PC-9 (cell line): ENCODE results near the gene SHANK2. TPM values are rescaled to one million over a fixed set of nuclear protein-coding genes. Genes with fewer than 3 reads are reported as not detected.

Experiments used
- BruUV-seq: library from RNA; stranded (reverse); fragments of 400-500 nt; replicated peaks from 2 replicates; lab custom pipeline; 2021; lab: Mats Ljungman, UMichigan
- CTCF ChIA-PET: fragments of 300-600 bp; sonication (Branson Sonifier 250); formaldehyde crosslinking; loops from one replicate; lab custom pipeline; 2022; ENCODE audit warnings: antibody characterized with exemption; lab: Charles Lee
- POLR2A ChIA-PET: fragments of 300-600 bp; sonication (Branson Sonifier 250); formaldehyde crosslinking; loops from one replicate; lab custom pipeline; 2022; ENCODE audit warnings: antibody characterized with exemption; ENCODE audit not compliant: unreplicated experiment; lab: Charles Lee
- DNase-seq, 2 experiments: peaks; one replicate each; pipeline versions ENCODE4 v3.0.0 to v3.0.0-alpha.2; 2015 to 2022; ENCODE audit warnings: mixed read lengths in 1 of 2
- H2AFZ ChIP-seq: fragments of 200-600 bp; sonication (generic); 2 replicates; pipeline ENCODE4 v1.8.1; 2017; ENCODE audit warnings: antibody characterized with exemption
- H3F3A ChIP-seq: fragments of 200-600 bp; sonication (generic); 2 replicates; pipeline ENCODE4 v1.8.1; 2017; ENCODE audit warnings: antibody characterized with exemption, mild to moderate bottlenecking, low read depth; ENCODE audit not compliant: insufficient read depth
- H3K27ac ChIP-seq: fragments of 200-600 bp; sonication (generic); 2 replicates; pipeline ENCODE4 v1.6.1; 2016; ENCODE audit warnings: mixed run types
- H3K27me3 ChIP-seq: fragments of 200-600 bp; sonication (generic); 2 replicates; pipeline ENCODE4 v1.6.1; 2016; ENCODE audit warnings: low read depth, mixed run types; ENCODE audit not compliant: insufficient read depth
- H3K36me3 ChIP-seq: fragments of 200-600 bp; sonication (generic); 2 replicates; pipeline ENCODE4 v1.6.1; 2016; ENCODE audit warnings: low read depth, mixed run types
- H3K4me1 ChIP-seq: fragments of 200-600 bp; sonication (generic); replicated peaks from 2 replicates; pipeline ENCODE4 v1.6.1; 2016; ENCODE audit warnings: mixed run types; ENCODE audit not compliant: insufficient read depth
- H3K4me2 ChIP-seq: fragments of 200-600 bp; sonication (generic); 2 replicates; pipeline ENCODE4 v1.6.1; 2017; ENCODE audit warnings: mixed run types
- H3K4me3 ChIP-seq: fragments of 200-600 bp; sonication (generic); 2 replicates; pipeline ENCODE4 v1.6.1; 2016; ENCODE audit warnings: mixed run types
- H3K79me2 ChIP-seq: fragments of 200-600 bp; sonication (generic); 2 replicates; pipeline ENCODE4 v1.6.1; 2017; ENCODE audit warnings: low read depth, mixed run types
- H3K9me2 ChIP-seq: fragments of 200-600 bp; sonication (generic); 2 replicates; pipeline ENCODE4 v1.8.1; 2017; ENCODE audit warnings: mild to moderate bottlenecking; ENCODE audit not compliant: insufficient read depth
- H3K9me3 ChIP-seq: fragments of 200-600 bp; sonication (generic); 2 replicates; pipeline ENCODE4 v1.8.1; 2016; ENCODE audit warnings: low read depth; ENCODE audit not compliant: insufficient read depth
- H4K20me1 ChIP-seq: fragments of 200-600 bp; sonication (generic); 2 replicates; pipeline ENCODE4 v1.8.1; 2017; ENCODE audit not compliant: insufficient read depth
- CTCF ChIP-seq: fragments of 200-600 bp; sonication (generic); conservative IDR thresholded peaks from 2 replicates; pipeline ENCODE4 v1.6.1; 2017; ENCODE audit warnings: mixed run types, antibody characterized with exemption, mild to moderate bottlenecking, moderate library complexity
- EZH2 ChIP-seq: fragments of 200-600 bp; sonication (generic); IDR thresholded peaks from 2 replicates; pipeline ENCODE4 v1.8.0; 2017; ENCODE audit warnings: antibody characterized with exemption, low read depth
- intact Hi-C: fragments of 100-400 bp; cut with micrococcal nuclease; formaldehyde crosslinking; loops from one replicate; pipeline ENCODE4 v1.10.0; 2022; ENCODE audit not compliant: unreplicated experiment
- total RNA-seq: library from RNA; stranded (reverse); gene quantifications from 2 replicates; pipeline ENCODE4 v1.2.3, GENCODE V29; 2021

SHANK2 gene
- total RNA-seq, 1 experiment from 2014 or later, result 50.5 TPM

GRCh38 chr11:71286701-71287643 lies 34.6 kb upstream of the SHANK2 start:
- H3K4me1 ChIP-seq, result peaks cover 31% of the 10 kb centered on the region
- H3K27me3 ChIP-seq, result no peaks in the 10 kb centered on the region
- no peak overlapping the region for H2AFZ ChIP-seq
- ChIA-PET CTCF (interaction anchor here (0.6 kb wide), 1 partner anchor 42 kb away, joined by 3 read pairs; no protein-coding TSS in a partner anchor), POLR2A (interaction anchor here (0.6 kb wide), 1 partner anchor 139 kb away, joined by 7 read pairs; no protein-coding TSS in a partner anchor)
- H3K9me3 ChIP-seq, result 0 out of 2 replicates have a peak, but pooled peaks cover 8% of the 10 kb centered on the region
- no peak for TF ChIP-seq EZH2
- no peak overlapping the region for H3K4me2 ChIP-seq
- no TSS peak for BruUV-seq
- peak in 1 of 2 experiments; percentile 62 for DNase-seq
- no peak overlapping the region for H3K27ac ChIP-seq
- no peaks in the 10 kb centered on the region for H4K20me1 ChIP-seq
- H3F3A ChIP-seq, result peaks cover 18% of the 10 kb centered on the region
- no peaks in the 10 kb centered on the region for H3K79me2 ChIP-seq
- no peak overlapping the region for H3K4me3 ChIP-seq
- H3K9me2 ChIP-seq, result no peaks in the 10 kb centered on the region
- H3K36me3 ChIP-seq, result no peaks in the 10 kb centered on the region
- intact Hi-C loops, result no loop called here

GRCh38 chr11:71285111-71285510 lies 32.7 kb upstream of the SHANK2 start:
- BruUV-seq, result no TSS peak

GRCh38 chr11:71284525-71285092 lies 32.2 kb upstream of the SHANK2 start:
- peak overlapping the region; percentile 75; the same call in 1 of the 2 replicates for H2AFZ ChIP-seq
- H3K9me3 ChIP-seq, result 0 out of 2 replicates have a peak, but pooled peaks cover 8% of the 10 kb centered on the region
- TF ChIP-seq EZH2, result no peak
- no peak for TF ChIP-seq CTCF
- no peaks in the 10 kb centered on the region for H3K79me2 ChIP-seq
- H3F3A ChIP-seq, result peaks cover 18% of the 10 kb centered on the region
- peaks cover 32% of the 10 kb centered on the region for H3K4me1 ChIP-seq
- intact Hi-C loops, result loop anchor here (1.0 to 2.0 kb wide), 2 partner anchors 15 to 32 kb away; partner anchors contain the start of gene SHANK2
- BruUV-seq, result no TSS peak
- peak; percentile 55 to 59 for DNase-seq
- H3K27ac ChIP-seq, result peak overlapping the region; percentile 90
- CTCF ChIA-PET, result no interaction called here
- H3K4me3 ChIP-seq, result peak overlapping the region; percentile 55
- no peaks in the 10 kb centered on the region for H3K36me3 ChIP-seq
- peak overlapping the region; percentile 83 for H3K4me2 ChIP-seq
- H4K20me1 ChIP-seq, result no peaks in the 10 kb centered on the region
- H3K27me3 ChIP-seq, result no peaks in the 10 kb centered on the region
- POLR2A ChIA-PET, result interaction anchor here (0.6 to 1.1 kb wide), 3 partner anchors 14 to 1057 kb away, joined by 4 to 7 read pairs (median 6); partner anchors contain the start of gene SHANK2
- H3K9me2 ChIP-seq, result no peaks in the 10 kb centered on the region

More at GRCh38 chr11:71285111-71285510, 32.7 kb upstream of the SHANK2 start:
- Histone ChIP-seq H3K4me1 (peaks cover 32% of the 10 kb centered on the region), H3F3A (peaks cover 18% of the 10 kb centered on the region), H3K9me3 (0 out of 2 replicates have a peak, but pooled peaks cover 8% of the 10 kb centered on the region), H3K79me2 (no peaks in the 10 kb centered on the region), H3K4me2 (peak overlapping the region; percentile 83), H4K20me1 (no peaks in the 10 kb centered on the region), H2AFZ (no peak overlapping the region), H3K9me2 (no peaks in the 10 kb centered on the region), H3K27me3 (no peaks in the 10 kb centered on the region), H3K4me3 (peak overlapping the region; percentile 55; the same call in 1 of the 2 replicates), H3K36me3 (no peaks in the 10 kb centered on the region), H3K27ac (peak overlapping the region; percentile 90; the same call in 1 of the 2 replicates)
- ChIA-PET POLR2A (interaction anchor here (0.6 kb wide), 1 partner anchor 1057 kb away, joined by 4 read pairs; no protein-coding TSS in a partner anchor), CTCF (no interaction called here)
- TF ChIP-seq EZH2 (no peak), CTCF (no peak)
- no peak for DNase-seq
- intact Hi-C loops, result loop anchor here (2.0 kb wide), 1 partner anchor 32 kb away; the partner anchor contains the start of gene SHANK2
